IPS-NIHi7 (cell line): ENCODE measurements around the gene TTLL3.
"Not testable (repeated sequence)": the region's sequence is repeated elsewhere in the genome, so short reads cannot be mapped to it uniquely, and the experiment has no call there.

Source experiments
- DNase-seq: peaks from one replicate; pipeline ENCODE4 v3.0.0; 2012; ENCODE audit warnings: mixed read lengths; ENCODE audit errors: extremely low spot score

The TTLL3 gene, protein sequence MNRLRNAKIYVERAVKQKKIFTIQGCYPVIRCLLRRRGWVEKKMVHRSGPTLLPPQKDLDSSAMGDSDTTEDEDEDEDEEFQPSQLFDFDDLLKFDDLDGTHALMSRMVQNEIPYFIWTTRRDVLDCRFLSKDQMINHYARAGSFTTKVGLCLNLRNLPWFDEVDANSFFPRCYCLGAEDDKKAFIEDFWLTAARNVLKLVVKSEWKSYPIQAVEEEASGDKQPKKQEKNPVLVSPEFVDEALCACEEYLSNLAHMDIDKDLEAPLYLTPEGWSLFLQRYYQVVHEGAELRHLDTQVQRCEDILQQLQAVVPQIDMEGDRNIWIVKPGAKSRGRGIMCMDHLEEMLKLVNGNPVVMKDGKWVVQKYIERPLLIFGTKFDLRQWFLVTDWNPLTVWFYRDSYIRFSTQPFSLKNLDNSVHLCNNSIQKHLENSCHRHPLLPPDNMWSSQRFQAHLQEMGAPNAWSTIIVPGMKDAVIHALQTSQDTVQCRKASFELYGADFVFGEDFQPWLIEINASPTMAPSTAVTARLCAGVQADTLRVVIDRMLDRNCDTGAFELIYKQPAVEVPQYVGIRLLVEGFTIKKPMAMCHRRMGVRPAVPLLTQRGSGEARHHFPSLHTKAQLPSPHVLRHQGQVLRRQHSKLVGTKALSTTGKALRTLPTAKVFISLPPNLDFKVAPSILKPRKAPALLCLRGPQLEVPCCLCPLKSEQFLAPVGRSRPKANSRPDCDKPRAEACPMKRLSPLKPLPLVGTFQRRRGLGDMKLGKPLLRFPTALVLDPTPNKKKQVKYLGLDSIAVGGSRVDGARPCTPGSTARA

DNA sequence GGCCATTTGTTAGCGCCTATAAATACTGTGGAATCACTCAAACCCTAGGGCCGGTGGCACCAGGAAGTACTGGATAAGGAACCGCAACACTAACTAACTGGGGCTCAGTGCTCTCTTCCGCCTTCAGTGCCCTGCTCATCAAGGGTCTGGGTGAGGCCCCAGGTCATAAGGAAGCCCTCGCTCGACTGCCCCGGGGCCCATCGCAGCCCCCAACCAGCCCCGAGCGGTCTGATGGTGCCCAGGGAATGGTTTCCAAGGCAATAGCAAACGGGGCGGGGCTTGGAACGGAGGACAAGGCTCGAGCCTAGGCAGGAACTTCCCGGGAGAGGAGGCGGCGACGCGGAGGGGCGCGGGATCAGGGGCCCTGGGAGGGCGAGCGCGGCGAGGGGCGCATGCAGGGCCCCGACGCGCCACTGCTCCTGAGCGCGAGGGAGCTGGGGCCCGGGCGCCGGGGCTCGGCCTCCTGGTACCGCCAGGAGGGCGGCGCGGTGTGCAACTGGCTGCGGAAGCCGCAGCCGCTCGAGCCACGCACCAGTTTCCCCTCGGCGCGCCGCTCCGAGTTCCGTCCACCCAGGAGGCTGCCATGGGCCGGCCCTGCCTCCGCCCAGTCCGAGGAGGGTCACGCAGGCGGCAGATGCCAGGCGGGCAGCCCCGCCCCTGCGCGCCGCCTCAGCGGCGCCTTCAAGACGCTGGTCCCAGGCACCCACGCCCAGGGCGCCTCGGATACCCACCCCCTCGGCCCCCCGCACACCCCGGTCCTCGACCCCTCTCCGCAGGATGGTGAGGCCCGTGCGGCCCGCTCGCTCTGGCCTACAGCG, at the start of gene TTLL3:
Gene TTLL3 (plus strand): TSS at position 648 of the 818 bp plus-strand sequence. CDS start 400 bp downstream, outside the sequence.
- peak; percentile 73 for DNase-seq

DNA sequence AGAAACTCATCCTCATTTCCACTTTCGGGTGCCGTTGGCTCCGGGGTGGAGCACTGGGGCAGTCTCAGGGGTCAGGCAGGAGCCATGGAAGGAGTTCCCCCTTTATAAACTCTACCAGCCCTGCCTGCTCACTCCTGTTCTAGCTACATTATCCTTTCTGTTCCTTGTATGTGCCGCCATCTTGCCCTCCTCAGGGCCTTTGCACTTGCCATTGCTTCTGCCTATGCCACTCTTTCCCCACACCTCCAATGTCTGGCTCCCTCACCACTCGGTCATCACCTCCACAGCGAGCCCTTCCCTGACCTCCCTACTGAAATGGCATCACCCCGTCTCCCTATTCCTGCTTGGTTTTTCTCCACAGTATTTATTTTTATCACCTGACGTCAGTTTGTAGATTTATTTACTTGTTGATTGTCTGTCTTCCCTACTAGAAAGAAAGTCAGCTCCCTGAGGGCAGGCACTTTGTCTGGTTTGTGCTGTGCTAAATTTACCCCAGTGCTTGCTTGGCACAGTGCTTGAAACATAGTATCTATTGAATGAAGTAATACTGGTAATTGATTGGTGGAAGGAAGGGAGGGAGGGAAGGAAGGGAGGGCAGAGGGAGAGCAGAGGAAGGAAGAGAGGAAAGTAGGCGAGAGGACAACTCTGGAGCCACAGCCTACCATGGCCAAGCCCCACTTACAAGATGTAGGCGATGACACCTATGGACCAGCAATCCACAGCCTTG, 49.1 kb upstream of the TTLL3 start:
- DNase-seq, result no peak

- DNase-seq, result no peak
Observed at GRCh38 chr3:9761919-9762318, 48.1 kb upstream of the TTLL3 start.

- no peak for DNase-seq
Observed at GRCh38 chr3:9762871-9763270, 47.2 kb upstream of the TTLL3 start.

- peak; percentile 64 for DNase-seq
Observed at GRCh38 chr3:9765865-9766264, 44.2 kb upstream of the TTLL3 start.

- DNase-seq, result no peak
Observed at GRCh38 chr3:9767418-9767817, 42.6 kb upstream of the TTLL3 start.

DNA sequence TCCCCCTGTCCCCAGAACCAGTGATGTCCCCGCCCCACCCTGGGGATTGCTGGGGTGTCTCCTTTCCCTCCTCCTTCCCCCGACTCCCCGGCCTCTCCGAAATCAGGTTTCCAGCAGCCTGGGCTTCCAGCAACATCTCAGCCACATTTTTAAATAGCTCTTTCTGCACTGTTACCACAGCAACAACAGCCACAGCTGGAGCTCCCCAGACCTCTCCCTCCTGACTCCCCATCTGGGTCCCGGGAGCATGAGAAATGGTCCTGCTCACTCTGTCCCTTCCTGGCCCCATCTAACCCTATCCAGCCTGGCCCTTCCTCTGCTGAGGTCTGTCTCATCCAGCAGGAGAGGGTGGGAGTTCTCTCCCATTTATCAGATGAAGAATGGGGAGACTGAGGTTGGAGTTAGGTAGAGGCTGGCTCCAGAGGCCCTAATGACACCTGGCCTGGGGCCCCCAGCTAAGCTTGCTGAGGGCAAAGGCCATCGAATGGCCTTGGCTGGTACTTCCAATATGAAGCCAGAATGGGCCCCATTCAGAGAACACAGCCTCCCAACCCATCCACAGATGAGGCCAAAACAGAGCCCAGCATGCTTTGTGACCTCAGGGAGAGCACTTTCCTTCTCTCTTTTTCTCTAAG, 41.8 kb upstream of the TTLL3 start:
- DNase-seq, result no peak

DNA sequence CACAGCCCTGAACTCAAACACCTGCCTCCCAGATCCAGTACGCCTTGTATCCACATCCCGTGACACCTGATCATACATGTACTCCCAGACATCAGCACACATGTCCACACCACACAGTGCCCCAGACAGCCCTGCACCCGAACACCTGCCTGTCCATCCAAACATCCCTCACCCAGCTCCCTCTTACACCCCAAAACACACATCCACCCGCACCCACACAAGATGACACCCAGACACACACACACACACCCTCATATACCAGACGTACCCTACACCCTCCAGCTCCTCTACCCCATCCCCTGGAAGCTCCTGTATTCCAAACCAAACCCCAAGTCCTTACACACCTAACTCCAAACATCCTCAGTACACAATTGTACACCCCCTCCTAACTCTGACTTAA, 41.0 kb upstream of the TTLL3 start:
- no peak for DNase-seq

- peak; percentile 93 for DNase-seq
Observed at GRCh38 chr3:9769426-9770275, 40.4 kb upstream of the TTLL3 start, which contains the start of gene CAMK1. CAMK1 (minus strand) TSS chr3:9769947; CDS start chr3:9767749, 2,198 bp downstream.

DNA sequence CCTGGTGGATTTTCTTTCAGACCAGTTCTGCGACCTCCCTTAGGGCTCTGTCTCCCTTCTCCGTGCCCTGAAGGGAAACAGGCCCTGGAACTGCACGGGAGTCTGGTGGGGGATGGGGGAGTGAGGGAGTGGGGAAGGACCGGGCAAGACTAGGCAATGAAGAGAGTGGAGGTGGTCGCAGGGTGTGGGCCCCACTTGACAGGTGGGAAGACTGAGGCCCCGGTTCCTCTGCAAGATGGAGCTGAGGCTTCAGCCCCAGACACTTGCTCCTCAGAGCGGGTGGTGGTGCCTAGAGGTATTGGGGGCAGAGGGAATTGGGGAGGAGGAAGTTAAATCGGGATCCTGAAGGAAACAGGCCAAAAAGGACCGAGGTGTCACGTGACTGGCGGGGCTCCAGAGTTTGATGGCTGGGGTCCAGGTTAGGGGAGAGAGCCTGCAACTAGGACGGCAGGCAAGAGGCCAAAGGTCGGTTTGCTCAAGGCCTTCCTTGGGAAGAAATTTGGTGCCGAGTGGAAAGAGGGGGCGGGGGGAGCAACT, 39.7 kb upstream of the TTLL3 start:
- no peak for DNase-seq

GRCh38 chr3:9771007-9771406, 39.1 kb upstream of the TTLL3 start:
- DNase-seq, result not testable (repeated sequence)

DNA sequence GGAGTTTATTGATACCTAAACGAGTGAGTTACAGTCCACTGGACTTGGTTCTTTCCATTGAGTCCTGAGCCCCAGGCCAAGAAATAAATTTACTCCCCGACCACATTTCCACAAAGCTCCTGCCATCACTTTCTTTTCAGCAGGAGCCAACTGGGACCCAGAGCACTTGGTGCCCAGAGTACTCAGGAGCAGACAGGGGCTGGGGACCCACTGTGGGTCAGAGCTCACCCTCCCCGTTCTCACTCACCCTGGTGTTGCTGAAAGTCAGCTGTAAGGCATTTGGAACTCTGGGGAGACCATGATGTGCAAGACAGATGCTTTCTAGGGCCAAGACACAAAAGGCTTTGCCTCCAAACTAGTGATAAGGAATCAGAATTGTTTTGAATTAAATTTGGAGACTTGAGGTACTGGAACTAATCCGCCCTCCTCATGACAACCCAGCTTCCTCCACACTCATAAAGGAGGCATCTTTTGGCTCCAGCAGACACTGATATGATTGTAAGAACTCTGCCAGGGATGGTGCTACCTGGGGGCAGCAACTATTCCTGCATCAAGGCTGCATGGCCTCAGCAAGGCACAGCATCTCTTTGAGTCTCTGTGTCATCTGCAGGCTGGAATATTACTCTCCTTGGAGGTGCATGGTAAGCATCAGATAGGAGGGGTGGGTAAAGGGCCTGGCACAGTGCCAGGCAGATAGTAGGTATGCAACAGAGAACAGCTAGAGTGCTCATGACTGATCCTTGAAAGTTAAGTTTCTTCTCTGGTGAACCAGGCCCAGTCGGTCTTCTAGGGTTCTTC, 33.0 kb upstream of the TTLL3 start:
- DNase-seq, result no peak

DNA sequence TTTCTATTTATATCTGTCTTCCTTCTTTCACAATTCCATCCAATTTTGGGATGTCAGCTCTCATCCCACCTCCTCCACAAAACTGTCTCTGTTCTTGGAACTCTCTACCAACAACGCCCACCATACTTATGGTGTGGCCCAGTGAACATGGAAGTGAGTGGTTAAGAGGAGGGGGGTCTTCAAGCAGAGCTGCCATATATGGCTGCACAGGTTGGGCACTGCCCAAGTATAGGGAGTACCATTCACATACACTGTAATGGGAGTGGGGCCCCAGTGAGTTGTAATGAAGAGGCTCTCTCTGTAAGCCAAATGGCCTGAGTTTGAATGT, 32.4 kb upstream of the TTLL3 start:
- DNase-seq, result no peak

- DNase-seq, result no peak
Observed at GRCh38 chr3:9778143-9779074, 31.7 kb upstream of the TTLL3 start.

DNA sequence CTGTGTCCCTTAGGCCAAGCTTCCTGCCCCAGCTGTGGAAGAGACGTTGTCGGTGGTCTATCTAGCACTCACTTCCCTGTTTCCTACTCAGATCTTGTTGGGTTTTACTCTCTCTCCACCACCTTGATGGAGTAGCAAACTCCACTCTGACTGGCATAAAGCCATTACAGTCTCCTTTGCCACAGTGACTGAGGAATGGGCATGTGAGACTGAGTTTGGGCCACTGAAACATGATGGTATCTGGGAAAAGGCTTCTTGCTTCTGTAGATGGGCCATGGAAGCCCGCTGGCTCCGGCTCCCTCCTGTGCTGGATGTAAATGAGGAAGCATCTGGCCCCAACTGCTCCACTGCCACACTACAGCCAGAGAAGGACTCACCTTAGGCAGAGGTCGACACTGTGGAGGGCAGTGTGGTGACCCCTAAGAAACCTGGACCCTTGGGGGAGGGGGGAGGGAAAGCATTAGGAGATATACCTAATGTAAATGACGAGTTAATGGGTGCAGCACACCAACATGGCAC, 30.9 kb upstream of the TTLL3 start:
- DNase-seq, result no peak

GRCh38 chr3:9779721-9780457, 30.2 kb upstream of the TTLL3 start:
- DNase-seq, result no peak

DNA sequence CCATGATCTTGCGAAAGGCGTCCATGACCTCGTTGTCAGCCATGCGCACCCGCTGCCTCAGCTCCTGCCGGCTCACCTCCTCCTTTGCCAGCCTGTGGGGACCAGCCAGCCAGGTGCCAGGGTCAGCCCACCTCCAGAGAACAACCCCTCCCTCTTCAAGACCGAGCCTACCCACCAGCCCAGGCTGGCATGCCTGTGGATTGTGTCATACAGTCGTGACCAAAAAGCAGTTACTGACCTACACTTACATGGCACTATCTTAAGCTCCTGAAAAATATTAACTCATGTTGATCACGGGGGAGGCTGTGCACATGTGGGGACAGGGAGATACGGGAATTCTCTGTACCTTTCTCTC, 29.6 kb upstream of the TTLL3 start:
- no peak for DNase-seq
